T47D (cell line): ENCODE measurements around the gene UCN.
"Not testable (repeated sequence)": the region's sequence is repeated elsewhere in the genome, so short reads cannot be mapped to it uniquely, and the experiment has no call there.

Experiments used
- DNase-seq, 2 experiments: peaks; one replicate each; pipeline versions ENCODE4 v3.0.0 to v3.0.0-alpha.2; 2011 to 2012; ENCODE audit warnings: low read depth in 1 of 2, low spot score in 1 of 2
- JUND ChIP-seq: IDR thresholded peaks from 2 replicates; pipeline ENCODE4 v1.6.1; 2012; ENCODE audit warnings: low read depth
- in situ Hi-C: cut with HindIII; loops from 2 replicates; pipeline ENCODE4 v1.10.0; 2016; ENCODE audit warnings: low sequenced_read_pairs, low pct_unique_long_range_greater_than_20kb

Gene UCN

DNA sequence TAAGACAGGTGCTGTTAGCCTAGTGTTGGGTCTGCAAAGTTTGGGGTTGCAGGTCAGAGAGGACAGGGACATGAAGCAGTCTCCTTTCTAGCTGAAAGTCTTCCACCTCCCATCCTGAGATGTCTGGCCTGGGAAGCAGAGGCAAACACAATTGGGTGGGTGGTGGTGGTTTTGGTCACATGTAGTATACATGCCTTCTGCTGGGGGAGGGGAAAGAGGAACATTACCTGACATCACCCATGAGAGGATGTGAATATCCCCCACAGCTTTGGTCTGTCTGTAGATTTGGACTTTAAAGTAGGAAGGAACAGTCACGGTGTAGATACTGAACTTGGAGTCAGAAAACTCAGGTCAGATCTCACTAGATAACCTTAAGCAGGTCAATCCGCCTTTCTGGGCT lies 37.6 kb downstream of the UCN start:
- in situ Hi-C loops: no loop called here
- no peak for TF ChIP-seq JUND
- DNase-seq: no peak

GRCh38 chr2:27270131-27270530 lies 38.1 kb downstream of the UCN start:
- in situ Hi-C loops: no loop called here

DNA sequence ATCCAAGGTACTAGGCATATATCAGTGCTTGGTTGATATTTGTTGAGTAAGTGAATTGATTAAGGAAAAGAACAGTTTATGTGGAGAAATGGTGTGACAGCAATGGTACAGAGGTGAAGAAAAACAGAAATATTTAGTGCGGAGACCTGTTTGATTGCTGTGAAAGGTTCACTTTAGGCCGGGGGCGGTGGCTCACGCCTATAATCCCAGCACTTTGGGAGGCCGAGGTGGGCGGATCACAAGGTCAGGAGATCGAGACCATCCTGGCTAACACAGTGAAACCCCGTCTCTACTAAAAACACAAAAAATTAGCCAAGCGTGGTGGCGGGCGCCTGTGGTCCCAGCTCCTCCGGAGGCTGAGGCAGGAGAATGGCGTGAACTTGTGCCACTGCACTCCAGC lies 39.9 kb downstream of the UCN start:
- DNase-seq, in situ Hi-C loops: not testable (repeated sequence)

More at GRCh38 chr2:27270131-27270530, 38.1 kb downstream of the UCN start:
- DNase-seq: no peak
- TF ChIP-seq JUND: no peak

- no peak for TF ChIP-seq JUND
- in situ Hi-C loops: no loop called here
These were observed 42.7 kb downstream of the UCN start for GRCh38 chr2:27265536-27265870.

GRCh38 chr2:27264753-27265535 lies 43.3 kb downstream of the UCN start:
- peak; percentile 49 to 68 for DNase-seq
- TF ChIP-seq JUND: no peak
- in situ Hi-C loops: no loop called here

More at GRCh38 chr2:27265536-27265870, 42.7 kb downstream of the UCN start:
- DNase-seq: no peak

- no peak for TF ChIP-seq JUND
- in situ Hi-C loops: no loop called here
- DNase-seq: no peak
These were observed 43.9 kb downstream of the UCN start for GRCh38 chr2:27264253-27264752.

- no peak for TF ChIP-seq JUND
- no peak for DNase-seq
- in situ Hi-C loops: no loop called here
These were observed 44.7 kb downstream of the UCN start for GRCh38 chr2:27263287-27264252.

DNA sequence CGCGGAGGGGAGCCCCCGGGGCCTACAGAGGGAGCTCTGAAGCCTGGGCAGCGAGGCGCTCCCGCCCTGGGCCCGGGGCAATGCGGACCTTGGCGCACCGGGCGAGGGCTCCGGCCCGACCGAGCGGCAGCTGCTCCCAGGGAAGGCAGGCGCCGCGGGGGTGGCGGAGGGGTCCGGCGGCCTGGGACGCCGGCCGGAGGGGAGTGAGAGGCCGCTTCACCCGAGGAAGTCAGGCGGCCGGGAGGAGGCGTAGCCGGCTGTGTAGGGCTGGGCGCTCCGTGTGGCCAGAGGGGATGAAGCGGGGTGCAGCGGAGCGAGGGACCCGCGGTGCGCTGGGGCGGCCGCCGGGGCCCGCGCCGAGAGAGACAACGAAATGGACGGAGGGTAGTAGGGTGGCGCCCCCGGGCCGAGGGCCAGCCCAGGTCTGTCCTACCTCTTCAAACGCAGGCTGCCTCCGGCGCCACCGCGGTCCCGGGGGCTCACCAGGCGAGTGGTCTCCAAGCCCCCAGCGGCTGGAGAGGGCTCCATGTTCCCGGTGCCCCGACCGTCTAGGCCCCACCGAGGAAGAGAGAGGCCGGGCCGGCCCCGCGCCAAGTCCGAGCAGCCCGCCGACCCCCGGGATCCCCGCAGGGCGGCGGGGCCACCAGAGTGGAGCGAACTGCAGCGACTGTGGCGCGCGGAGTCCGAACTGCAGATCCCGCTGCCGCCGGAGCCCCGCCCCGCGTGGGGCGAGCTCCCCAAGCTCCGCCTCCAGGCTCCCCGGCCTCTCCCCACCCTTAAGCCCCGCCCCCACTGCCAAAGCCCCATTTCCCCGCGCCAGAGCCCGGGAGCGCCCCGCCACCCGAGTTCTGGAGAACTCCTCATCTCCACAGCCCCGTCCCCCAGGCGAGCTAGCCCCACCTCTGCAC lies 45.6 kb downstream of the UCN start, which contains the start of gene SLC30A3:
SLC30A3 (minus strand) TSS at position 669 of the 908 bp plus-strand sequence; CDS start at position 528, 141 bp downstream.
- in situ Hi-C loops: no loop called here
- TF ChIP-seq JUND: no peak
- peak; percentile 57 to 94 for DNase-seq

GRCh38 chr2:27261926-27262298 lies 46.3 kb downstream of the UCN start:
- in situ Hi-C loops: no loop called here
- DNase-seq: no peak
- TF ChIP-seq JUND: no peak

DNA sequence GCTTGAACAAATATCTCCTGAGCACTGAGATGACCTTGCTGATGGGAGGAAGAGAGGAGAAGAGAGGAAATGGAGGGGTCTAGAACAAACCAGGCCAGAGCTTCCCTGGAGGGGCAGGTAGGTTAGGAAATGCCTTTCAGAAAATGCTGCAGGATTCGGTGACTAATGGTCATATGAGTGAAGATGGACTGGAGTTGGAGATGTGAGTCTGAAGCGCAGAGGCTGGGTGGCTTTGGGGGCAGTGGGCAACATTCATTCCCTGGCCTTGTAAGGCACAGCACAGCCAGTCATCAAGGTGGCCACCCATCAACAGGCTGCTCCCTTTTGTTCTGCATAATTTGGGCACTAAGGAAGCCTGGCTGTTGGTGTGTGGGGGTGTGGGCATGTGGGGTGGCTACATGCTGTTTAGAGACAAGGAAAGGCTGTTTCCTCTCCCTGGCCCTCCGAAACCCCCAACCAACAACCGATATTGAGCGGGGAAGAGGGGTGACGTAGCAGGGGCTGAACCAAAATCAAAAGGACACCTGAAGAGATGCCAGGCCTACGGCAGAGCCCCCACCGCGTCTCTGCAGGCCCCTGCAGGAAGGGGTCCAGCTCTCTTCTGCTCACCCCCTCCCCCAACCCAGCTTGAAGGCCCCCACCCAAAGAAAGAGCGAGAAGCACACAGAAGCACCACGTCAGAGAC lies 46.9 kb downstream of the UCN start:
- in situ Hi-C loops: no loop called here
- no peak for DNase-seq
- no peak for TF ChIP-seq JUND

DNA sequence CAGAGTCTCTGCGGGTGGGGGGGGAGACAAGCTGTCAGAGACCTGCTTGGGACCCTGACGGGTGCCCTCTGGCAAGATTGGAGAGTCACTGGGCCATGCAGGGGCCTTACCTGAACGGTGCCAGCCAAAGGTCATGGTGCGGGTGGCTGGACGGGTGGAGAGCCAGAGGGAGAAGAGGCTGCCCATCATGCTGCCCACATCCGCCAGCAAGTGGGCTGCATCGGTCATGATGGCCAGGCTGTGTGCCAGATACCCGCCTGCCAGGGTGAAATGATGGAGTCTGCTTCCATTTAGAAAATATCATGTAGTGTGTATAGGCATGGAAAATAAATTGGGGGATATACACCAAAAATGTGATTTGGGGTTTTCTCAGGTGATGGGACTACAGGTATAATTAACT lies 50.2 kb downstream of the UCN start:
- in situ Hi-C loops: no loop called here
- no peak for TF ChIP-seq JUND
- no peak for DNase-seq
